Astrocyte (in vitro differentiated cells and primary cell): ENCODE measurements around the gene HNRNPUL1.

Experiments
- CTCF ChIP-seq: IDR thresholded peaks from 2 replicates; pipeline ENCODE4 v1.5.1; 2011; ENCODE audit warnings: low read depth, mild to moderate bottlenecking, inconsistent platforms, low read length, moderate library complexity; ENCODE audit not compliant: insufficient read depth
- EZH2 ChIP-seq: IDR thresholded peaks from 2 replicates; pipeline ENCODE4 v1.6.1; 2012; ENCODE audit warnings: mild to moderate bottlenecking, low read length, inconsistent platforms; ENCODE audit not compliant: insufficient read depth

DNA sequence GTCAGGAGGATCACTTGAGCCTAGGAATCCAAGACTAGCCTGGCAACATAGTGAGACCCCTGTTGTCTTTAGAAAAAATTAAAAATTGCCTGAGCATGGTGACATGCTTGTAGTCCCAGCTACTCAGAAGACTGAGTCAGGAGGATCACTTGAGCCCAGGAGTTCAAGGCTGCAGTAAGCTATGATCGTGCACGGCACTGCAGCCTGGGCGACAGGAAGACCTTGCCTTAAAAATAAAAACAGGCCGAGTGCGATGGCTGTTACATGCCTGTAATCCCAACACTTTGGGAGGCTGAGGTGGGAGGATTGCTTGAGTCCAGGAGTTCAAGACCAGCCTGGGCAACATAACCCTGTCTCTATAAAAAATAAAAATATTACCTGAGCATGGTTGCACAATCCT lies 5.4 kb downstream of the HNRNPUL1 start:
- TF ChIP-seq CTCF: no peak
- no peak for TF ChIP-seq EZH2
